NOMO-1 treated with dmso at 0.1 percent for 144 hours (cell line): Measurements from ENCODE around the gene NUP35.
"Not testable (repeated sequence)": the region's sequence is repeated elsewhere in the genome, so short reads cannot be mapped to it uniquely, and the experiment has no call there.

Experiments used
- DNase-seq: peaks from one replicate; lab custom pipeline; 2025; ENCODE audit not compliant: unreplicated experiment; lab: John Stamatoyannopoulos, UW

Gene NUP35

DNA sequence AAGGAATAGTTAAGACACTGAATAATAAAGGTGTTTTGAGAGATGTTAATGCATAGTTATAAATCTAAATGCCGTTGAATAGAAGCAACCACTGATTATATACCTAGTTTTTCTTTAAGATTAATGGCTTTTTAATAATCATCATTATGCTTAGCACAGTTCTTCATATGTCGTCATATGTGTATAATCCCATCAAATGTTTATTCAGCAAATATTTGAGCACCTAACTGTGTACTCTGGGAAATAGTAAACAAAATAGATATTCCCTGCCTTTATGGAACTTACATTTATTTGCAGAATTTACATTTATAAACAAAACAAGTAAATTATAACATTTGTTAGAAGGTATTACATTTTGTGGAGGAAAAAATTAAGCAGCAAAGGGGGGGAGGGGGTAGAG lies 9.8 kb downstream of the NUP35 start:
- DNase-seq, result no peak

DNA sequence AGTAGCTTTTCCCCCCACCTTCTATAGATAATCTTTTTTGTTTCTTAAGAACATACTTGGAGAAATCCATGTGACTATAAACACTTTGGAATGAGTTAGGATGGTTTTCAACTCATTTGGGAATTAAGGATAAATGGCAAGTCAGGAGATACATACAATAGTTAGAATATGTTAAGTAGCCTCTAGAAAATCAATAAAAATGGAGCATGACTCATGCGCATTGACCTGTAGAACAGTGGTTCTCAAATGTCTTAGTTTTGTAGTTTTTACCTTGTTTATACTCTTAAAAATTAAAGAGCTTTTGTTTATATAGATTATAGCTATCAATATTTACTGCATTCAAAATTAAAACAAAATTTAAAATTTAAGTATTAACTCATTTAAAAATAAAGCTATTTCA lies 24.7 kb downstream of the NUP35 start:
- DNase-seq, result no peak

DNA sequence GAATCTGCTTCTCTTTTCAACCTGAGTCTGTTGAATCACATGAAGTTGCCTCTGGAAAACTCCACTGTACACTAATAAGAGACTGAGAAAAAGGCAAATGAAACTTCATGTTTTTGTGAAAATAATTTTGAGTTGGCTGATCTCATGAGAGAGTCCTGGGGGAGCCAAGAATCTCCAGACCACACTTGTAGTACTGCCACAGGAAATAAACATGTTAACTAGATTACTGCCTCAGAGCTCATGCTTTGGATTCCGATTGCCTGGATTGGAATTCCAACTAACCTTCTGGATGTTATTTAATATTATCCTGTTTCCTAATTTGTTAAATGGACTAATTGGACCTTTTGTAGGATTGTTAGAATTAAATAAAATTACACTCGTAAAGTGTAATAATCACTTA lies 25.2 kb downstream of the NUP35 start:
- no peak for DNase-seq

DNA sequence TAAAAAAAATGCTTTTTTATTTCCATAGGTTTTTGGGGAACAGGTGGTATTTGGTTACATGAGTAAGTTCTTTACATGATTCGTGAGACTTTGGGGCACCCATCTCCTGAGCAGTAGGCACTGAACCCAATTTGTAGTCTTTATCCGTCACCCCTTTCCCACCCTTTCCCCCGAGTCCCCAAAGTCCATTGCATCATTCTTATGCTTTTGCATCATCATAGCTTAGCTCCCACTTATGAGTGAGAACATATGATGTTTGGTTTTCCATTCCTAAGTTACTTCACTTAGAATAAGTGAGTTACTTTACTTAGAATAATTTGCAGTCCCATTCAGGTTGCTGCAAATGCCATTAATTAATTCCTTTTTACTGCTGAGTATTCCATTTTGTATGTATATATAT lies 28.0 kb downstream of the NUP35 start:
- DNase-seq, result not testable (repeated sequence)

DNA sequence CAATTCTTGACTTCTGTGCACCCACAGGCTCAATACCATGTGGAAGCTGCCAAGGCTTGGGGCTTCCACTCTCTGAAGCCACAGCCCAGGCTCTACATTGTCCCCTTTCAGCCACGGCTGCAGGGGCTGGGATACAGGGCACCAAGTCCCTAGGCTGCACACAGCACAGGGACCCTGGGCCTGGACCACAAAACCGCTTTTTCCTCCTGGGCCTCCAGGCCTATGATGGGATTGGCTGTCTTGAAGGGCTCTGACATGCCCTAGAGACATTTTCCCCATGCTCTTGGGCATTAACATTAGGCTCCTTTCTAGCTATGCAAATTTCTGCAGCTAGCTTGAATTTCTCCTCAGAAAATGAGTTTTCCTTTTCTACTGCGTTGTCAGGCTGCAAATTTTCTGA lies 29.7 kb downstream of the NUP35 start:
- no peak for DNase-seq

DNA sequence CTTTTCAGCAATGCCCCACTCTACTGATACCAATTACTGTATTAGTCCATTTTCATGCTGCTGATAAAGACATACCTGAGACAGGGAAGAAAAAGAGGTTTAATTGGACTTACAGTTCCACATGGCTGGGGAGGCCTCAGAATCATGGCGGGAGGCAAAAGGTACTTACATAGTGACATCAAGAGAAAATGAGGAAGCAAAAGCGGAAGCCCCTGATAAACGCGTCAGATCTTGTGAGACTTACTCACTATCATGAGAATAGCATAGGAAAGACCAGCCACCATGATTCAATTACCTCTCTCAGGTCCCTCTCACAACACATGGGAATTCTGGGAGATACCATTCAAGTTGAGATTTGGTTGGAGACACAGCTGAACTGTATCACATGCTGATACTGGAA lies 30.5 kb downstream of the NUP35 start:
- DNase-seq, result not testable (repeated sequence)

DNA sequence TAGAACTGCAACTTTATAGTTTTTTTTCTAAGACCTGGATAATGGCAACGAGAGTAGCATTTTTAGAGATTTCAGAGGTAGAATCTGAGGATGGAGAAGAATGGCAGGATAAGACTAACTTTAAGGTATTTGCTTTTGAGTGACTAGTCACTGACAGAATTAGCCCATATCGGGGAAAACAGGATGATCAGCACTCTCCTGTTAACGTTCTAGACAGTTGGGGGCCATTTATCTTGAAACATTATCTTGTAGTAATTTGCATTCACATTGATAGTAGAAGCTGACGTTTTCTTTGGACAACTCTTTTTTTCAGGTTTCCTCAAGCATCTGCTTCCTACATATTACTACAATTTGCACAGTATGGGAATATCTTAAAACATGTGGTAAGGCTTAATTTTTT lies 32.9 kb downstream of the NUP35 start:
- no peak for DNase-seq

DNA sequence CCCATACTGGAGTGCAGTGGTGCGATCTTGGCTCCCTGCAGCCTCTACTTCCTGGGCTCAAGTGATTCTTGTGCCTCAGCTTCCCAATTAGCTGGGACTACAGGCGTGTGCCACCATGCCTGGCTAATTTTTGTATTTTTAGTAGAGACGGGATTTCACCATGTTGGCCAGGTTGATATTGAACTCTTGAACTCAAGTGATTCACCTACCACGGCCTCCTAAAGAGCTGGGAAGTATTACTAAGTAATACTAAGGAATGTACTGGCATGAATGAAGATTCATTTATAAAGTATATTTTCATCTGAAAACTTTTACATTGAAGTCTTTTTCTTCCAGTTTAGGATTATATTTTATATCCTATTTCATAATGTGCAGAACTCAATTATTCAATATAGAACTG lies 38.1 kb downstream of the NUP35 start:
- no peak for DNase-seq

DNA sequence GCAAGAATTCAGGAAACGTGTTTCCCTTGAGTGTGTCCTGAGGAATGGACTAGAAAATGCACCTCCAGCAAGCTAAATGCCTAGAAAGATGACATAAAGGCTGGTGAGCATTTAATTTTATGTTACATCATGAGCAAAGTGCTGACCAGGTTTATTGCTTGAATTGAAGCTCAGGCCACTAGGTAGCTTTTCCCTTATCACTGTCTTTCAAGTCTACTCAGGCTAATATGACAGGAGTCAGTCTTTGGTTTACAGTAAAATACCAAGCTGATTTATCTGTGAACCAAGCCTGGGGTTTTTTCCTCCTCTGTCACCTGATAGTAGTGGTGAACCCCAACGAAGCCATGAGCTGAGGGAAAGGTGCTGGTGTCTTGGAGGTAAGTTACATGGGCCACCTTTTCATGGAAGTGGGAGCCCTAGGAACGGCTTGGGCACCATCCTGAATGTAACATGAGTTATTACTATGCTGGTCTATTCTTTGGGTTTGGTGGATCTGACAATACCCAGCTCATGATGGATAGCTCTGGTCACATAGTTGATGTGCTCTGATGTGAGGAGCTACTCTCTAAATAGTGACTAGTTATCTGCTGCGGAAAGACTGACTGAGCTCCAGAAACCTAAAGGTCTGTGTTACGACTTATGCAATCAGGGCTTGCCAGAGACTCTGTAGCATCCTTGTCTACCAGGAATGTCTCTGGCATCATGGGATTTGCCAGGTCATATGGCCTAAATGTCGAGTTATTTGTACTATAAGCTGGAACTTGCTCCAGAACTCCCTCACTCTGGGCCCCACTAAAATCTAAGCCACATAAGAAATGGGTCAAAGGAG lies 39.8 kb downstream of the NUP35 start:
- DNase-seq, result no peak

DNA sequence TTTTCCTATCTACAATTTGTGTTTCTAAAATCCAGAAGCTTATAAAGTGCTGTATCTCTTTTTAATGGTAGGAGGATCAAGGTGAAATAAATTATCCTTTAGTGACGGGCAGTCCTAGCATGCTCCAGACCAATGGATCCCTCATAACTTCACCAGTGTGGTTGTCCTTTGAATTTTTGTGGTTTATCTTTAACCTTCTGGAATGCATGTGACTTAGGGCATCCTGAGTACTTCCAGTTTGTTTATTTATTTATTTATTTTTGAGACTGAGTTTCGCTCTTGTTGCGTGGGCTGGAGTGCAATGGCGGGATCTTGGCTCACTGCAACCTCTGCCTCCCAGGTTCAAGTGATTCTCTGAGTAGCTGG lies 40.4 kb downstream of the NUP35 start:
- DNase-seq, result no peak

DNA sequence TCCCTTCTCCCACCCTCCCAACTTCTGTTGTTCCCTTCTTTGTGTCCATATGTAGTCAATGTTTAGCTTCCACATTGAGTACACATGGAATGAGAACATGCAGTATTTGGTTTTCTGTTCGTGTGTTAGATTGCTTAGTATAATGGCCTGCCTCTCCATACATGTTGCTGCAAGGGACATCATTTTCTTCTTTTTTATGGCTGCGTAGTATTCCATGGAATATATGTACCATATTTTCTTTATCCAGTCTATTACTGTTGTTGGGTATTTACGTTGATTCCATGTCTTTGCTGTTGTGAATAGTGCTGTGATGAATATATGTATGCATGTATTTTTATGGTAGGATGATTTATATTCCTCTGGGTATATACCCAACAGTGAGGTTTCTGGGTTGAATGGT lies 42.0 kb downstream of the NUP35 start:
- DNase-seq, result no peak

DNA sequence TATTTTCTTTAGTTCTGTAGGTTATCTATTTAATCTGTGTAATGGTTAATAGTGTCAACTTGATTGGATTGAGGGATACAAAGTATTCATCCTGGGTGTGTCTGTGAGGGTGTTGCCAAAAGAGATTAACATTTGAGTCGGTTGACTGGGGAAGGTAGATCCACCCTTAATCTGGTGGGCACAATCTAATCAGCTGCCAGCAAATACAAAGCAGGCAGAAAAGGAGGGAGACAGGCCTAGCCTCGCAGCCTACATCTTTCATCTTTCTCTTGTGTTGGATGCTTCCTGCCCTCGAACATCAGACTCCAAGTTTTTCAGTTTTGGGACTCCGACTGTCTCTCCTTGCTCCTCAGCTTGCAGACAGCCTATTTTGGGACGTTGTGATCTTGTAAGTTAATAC lies 42.7 kb downstream of the NUP35 start:
- DNase-seq, result not testable (repeated sequence)

DNA sequence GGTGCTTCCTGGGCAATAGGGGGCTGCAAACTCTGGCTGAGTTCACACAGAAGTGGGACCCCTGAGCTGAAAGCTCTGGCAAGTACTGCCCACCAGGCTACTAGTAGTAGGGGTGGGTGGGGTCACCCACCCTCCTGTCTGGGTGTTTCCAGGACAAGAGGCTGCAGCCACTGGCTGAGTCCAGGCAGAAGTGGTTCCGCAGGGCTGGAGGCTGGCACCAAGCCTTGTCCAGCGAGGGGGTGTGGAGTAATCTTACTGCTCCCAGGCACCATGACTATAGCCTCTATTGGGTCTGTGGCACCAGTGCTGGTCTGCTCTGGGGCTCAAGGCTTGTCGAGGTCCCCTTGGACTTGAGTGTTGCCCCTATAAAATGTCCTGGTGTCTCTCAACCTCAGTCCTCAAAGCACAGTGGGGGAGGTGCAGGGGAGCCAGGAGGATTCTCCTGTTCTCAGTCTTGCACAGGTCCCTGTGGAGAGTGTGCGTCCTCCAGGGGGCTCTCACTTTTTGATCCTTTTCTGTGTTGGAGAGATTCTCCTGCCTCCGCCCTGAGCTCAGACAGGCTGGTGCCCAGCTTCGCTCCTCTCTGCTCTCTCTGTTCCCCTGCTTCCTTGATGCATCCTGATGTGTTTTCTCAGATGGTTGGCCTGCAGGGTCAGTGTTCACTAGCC lies 48.1 kb downstream of the NUP35 start:
- no peak for DNase-seq

DNA sequence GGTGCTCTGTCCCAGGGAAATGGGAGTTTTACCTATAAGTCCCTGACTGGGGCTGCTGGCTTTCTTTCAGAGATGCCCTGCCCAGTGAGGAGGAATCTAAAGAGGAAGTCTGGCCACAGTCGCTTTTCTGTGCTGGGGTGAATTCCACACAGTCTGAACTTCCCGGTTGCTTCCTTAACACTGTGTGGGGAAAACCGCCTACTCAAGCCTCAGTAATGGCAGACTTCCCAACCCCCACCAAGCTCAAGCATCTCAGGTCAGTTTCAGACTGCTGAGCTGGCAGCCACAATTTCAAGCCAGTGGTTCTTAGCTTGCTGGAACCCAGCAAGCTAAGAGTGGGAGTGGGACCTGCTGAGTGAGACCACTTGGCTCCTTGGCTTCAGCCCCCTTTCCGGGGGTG lies 54.9 kb downstream of the NUP35 start:
- DNase-seq, result no peak

DNA sequence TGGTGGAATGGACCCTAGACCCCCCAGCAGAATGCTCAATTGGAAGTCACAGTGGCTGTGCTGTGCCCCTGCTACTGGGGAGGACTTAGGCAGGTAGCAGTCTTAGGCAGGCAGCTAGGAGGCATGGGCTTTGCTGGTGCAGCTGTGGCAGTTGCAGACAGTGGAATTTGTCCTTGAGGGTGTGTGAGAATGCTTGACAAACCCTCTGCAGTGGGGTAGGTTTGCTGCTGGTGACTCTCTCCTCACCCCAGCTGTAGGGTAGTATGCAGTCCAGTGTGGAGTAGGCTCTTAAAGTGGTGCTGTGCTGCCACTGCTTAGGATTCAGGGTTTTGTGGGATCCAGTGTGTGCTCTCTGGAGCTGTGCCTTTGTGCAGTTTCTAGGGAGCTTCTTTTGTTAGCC lies 61.3 kb downstream of the NUP35 start:
- no peak for DNase-seq

DNA sequence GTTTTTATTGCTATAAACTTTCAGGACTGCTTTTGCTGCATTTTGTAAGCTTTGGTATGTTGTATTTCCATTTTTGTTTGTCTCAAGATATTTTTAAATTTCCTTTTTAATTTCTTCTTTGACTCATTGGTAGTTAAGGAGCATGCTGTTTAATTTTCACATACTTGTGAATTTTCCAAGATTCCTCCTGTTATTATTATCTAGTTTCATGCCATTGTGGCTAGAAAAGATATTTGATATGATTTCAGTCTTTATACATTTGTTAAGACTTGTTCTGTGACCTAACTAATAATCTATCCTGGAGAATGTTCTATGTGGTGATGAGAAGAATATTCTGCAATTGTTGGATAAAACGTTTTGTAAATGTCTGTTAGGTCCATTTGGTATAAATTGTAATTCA lies 62.1 kb downstream of the NUP35 start:
- no peak for DNase-seq

DNA sequence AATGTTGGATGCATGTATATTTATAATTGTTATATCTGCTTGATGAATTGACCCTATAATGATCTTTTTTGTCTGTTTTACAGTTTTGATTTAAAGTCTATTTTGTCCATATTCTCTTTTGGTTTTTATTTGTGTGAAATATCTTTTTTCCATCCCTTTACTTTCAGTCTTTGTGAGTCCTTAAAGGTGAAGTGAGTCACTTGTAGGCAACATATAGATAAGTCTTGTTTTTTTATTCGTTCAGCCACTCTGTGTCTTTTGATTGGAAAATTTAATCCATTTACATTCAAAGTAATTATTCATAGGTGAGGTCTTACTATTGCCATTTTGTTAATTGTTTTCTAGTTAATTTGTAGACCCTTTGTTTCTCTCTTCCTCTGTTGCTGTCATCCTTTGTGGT lies 62.5 kb downstream of the NUP35 start:
- no peak for DNase-seq

DNA sequence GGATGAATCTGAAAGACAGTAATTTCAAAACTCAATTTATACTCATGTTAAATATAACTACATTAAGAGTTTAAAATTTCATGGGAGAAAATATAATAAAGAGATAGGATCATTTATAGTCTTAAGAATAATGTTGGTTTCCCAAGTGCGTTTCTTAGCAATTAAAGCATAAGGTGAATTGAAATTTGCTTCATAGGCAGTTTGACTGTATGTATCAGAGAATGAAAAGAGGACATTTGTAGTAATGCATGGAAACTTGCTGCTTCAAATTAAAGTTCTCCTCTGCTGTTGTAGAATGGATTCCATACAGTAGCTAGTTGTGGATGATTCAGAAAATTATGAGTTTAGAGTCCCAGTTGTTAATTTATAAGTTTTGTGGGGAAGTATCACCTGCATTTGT lies 68.1 kb downstream of the NUP35 start:
- DNase-seq, result no peak

DNA sequence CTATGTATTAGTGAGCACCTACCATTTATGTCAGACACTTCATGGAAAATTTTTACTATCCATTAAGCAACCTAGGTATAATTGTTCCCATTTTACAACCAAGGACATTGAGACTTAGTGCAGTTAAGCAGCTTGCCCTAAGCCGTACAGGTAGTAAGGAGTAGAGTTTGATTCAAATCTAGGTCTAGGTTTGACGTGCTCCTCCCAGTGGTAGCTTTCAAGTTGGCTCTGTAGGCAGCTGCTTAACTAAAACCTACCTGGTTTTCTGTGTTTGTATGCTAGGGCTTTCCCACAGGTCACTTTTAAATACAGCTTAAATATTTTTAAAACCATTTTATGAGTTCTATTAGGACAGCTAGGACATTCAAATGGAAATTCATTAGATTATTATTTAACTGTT lies 69.7 kb downstream of the NUP35 start:
- no peak for DNase-seq

DNA sequence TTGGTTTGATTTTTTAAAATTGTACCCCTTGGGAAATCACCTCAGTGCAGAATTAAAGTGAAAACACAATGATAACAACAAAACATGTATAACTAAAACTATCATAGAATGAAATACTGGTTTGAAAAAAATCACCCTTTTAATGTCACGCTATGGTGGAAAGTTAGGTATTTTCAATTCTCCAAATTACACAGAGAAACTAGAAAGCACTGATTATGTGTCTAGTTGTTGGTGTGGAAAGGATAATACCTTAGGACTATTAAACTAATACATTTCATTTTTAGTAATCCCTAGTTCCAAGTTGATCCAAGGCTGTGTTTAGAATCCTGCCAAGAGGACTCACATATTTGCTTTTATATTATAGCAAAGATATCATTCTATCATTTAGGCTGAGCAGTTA lies 71.2 kb downstream of the NUP35 start:
- DNase-seq, result no peak

DNA sequence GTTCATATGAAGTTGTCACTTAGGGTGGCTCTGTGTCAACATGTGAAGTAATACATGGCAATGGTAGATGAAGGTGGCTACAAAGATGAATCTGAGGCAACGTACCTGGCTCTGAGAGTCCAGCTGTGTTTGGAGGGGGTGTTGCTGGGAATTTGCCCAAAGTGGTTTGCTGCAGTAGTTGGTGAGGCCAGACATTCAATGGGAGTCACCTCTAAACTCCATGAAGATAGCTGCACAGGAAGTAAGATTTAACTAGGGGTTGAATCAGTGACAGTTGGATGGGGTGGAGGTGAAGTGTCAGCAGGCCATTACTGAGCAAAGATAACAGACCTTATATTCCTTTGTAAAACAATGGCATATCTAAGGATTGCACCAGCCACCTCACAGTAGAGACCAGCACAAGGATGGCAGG lies 71.8 kb downstream of the NUP35 start:
- no peak for DNase-seq

DNA sequence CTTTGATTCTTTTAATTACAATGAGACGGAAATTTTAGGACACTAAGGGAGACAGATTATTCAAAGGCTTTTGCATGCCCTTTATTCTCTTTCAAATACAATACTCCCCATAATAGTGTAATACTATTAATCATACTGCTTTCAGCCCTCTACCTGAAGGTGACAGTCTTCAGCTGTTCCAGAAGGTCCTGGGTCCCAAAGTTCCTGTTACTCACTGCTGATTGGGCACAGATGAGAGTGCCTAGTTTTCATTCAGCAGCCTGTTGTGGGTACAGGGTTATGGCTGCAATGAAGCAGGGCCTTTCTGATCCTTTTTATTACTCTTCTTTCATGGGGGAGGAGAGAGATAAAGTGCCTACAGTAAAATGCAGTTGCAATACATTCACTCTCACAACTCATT lies 80.2 kb downstream of the NUP35 start:
- no peak for DNase-seq

DNA sequence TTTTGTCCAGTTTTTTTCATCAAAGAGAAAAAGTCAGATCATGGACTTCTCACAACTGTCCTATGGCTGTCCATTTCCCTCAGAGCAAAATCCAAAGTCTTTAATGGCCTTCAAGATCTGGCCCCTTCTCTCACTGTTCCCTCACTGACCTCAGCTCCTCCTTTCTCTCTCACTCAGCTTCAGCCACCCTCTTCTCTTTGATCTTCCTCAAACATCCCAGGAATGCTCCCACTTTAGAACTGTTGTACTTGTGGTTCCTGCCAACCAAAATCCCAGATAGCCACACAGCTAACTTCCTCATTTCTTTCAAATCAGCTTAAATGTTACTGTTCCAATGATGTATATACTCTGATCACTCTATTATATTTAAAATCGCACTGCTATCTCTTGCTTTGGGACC lies 82.9 kb downstream of the NUP35 start:
- no peak for DNase-seq
